Activated CD8-positive, alpha-beta T cell treated with anti-CD3 and anti-CD28 coated beads, Interleukin-2, amount 10 ng/mL, durations not matched to agents 7 days and 5 days (primary cell): ENCODE results near the gene SCAF1. TPM values are rescaled to one million over a fixed set of nuclear protein-coding genes. Genes with fewer than 3 reads are reported as not detected.

Experiments used
- ATAC-seq: fragments of 150-1000 bp; cut with Tn5 transposase; one replicate; pipeline ENCODE4 v1.10.0; 2021; ENCODE audit warnings: moderate library complexity
- CTCF ChIA-PET: fragments of 350-600 bp; sonication (Branson Sonifier 250); formaldehyde crosslinking; loops from one replicate; lab custom pipeline; 2021; ENCODE audit warnings: antibody characterized with exemption; lab: Charles Lee
- POLR2A ChIA-PET: fragments of 350-600 bp; sonication (Branson Sonifier 250); formaldehyde crosslinking; loops from one replicate; lab custom pipeline; 2021; ENCODE audit warnings: antibody characterized with exemption; lab: Charles Lee
- DNase-seq: peaks from one replicate; pipeline ENCODE4 v3.0.0-alpha.2; 2020
- H3K27ac Mint-ChIP-seq: one replicate; pipeline ENCODE4 v1.8.0; 2021; ENCODE audit warnings: mild to moderate bottlenecking, mixed read lengths
- H3K27me3 Mint-ChIP-seq: one replicate; pipeline ENCODE4 v1.8.0; 2021; ENCODE audit warnings: low read depth, mixed read lengths
- H3K36me3 Mint-ChIP-seq: one replicate; pipeline ENCODE4 v1.8.0; 2021; ENCODE audit warnings: low read depth, mixed read lengths
- H3K4me1 Mint-ChIP-seq: one replicate; pipeline ENCODE4 v1.8.0; 2021; ENCODE audit warnings: low read depth, mixed read lengths
- H3K4me3 Mint-ChIP-seq: one replicate; pipeline ENCODE4 v1.8.0; 2021; ENCODE audit warnings: mild to moderate bottlenecking, mixed read lengths
- H3K9me3 Mint-ChIP-seq: one replicate; pipeline ENCODE4 v1.8.0; 2022; ENCODE audit warnings: mixed read lengths; ENCODE audit not compliant: insufficient read depth
- total RNA-seq, 2 experiments: library from RNA; stranded (reverse); gene quantifications; one replicate each; pipeline ENCODE4 v1.2.3, GENCODE V29; 2021

Gene SCAF1
- total RNA-seq, 2 experiments from 2014 or later = 61.0 to 64.1 TPM

GRCh38 chr19:49676784-49677230, 34.8 kb downstream of the SCAF1 start:
- Mint-ChIP-seq H3K4me1 (peaks cover 39% of the 10 kb centered on the region), H3K27ac (peak overlapping the region; percentile 100), H3K27me3 (no peaks in the 10 kb centered on the region), H3K36me3 (peaks cover 17% of the 10 kb centered on the region), H3K4me3 (peak overlapping the region; percentile 97), H3K9me3 (no peaks in the 10 kb centered on the region)
- CTCF ChIA-PET = interaction anchor here (0.5 to 4.9 kb wide), 19 partner anchors 9 to 240 kb away, joined by 3 to 45 read pairs (median 5); partner anchors contain the start of genes BCL2L12, IRF3, NOSIP and PRR12
- ATAC-seq (peak; percentile 79), DNase-seq (peak; percentile 99)
- POLR2A ChIA-PET = interaction anchor here (0.7 to 4.4 kb wide), 8 partner anchors 12 to 343 kb away, joined by 3 to 24 read pairs (median 8); partner anchors contain the start of genes BCL2L12, IRF3, NOSIP and PRR12

- CTCF ChIA-PET = interaction anchor here (0.5 to 4.9 kb wide), 18 partner anchors 12 to 239 kb away, joined by 3 to 45 read pairs (median 4); partner anchors contain the start of genes BCL2L12, IRF3, NOSIP and PIH1D1
- Mint-ChIP-seq H3K9me3 (no peaks in the 10 kb centered on the region), H3K36me3 (peaks cover 20% of the 10 kb centered on the region), H3K27ac (peak within 1 kb of the TSS; percentile 100), H3K4me1 (peaks cover 37% of the 10 kb centered on the region), H3K4me3 (peak within 1 kb of the TSS; percentile 97), H3K27me3 (no peaks in the 10 kb centered on the region)
- peak; percentile 8 for ATAC-seq
- DNase-seq = no peak
- POLR2A ChIA-PET = interaction anchor here (0.6 to 4.4 kb wide), 8 partner anchors 13 to 200 kb away, joined by 3 to 24 read pairs (median 8); partner anchors contain the start of genes AKT1S1, BCL2L12, IRF3 and NOSIP
These were observed 35.4 kb downstream of the SCAF1 start, which contains the start of gene PRMT1 for GRCh38 chr19:49677231-49677900. Gene PRMT1, plus strand, starts transcription at chr19:49677271. Its CDS starts 10 bp downstream, at chr19:49677281.

- Mint-ChIP-seq H3K4me1 (peaks cover 38% of the 10 kb centered on the region), H3K27me3 (no peaks in the 10 kb centered on the region), H3K4me3 (peak overlapping the region; percentile 85), H3K27ac (peak overlapping the region; percentile 87), H3K36me3 (peaks cover 21% of the 10 kb centered on the region), H3K9me3 (no peaks in the 10 kb centered on the region)
- POLR2A ChIA-PET = interaction anchor here (0.6 to 4.4 kb wide), 7 partner anchors 14 to 199 kb away, joined by 3 to 24 read pairs (median 4); partner anchors contain the start of genes AKT1S1, BCL2L12, IRF3 and PRR12
- peak; percentile 14 for ATAC-seq
- CTCF ChIA-PET = interaction anchor here (0.7 to 4.9 kb wide), 24 partner anchors 10 to 227 kb away, joined by 3 to 45 read pairs (median 4); partner anchors contain the start of genes BCL2L12, IRF3, NOSIP and PIH1D1
- peak; percentile 87 for DNase-seq
These were observed 36.1 kb downstream of the SCAF1 start for GRCh38 chr19:49677901-49678674.

DNA sequence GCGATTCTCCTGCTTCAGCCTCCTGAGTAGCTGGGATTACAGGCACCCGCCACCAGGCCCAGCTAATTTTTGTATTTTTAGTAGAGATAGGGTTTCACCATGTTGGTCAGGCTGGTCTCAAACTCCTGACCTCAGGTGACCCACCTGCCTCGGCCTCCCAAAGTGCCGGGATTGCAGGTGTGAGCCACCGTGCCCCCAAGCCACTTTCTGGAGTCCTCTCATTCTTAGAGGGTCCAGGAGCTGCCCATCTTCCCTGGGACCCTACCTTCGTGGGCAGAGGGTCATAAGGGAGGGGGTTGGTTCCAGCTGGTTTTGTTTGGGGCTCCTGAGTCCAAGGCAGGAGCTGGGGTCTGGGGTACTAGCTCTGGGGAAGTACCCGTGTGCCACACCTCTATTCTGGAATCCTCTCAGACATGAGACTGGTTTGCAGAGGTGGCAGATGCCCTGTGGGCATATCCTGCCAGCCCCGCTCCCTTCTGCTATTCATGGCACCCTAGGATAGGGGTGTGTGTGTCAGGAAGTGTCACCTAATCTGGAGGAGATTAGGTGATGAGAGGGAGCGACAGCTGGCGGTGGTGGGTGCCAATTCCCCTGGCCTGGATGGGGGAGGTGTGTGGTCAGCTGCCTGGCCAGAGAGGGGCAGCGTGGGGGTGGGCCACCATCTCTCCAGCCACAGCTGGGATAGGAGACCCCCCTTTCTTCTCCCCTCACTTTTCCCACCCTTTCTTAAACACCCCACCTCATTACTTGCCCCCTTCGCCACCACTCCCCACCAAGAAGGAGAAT, 37.2 kb downstream of the SCAF1 start:
- Mint-ChIP-seq H3K4me3 (peak overlapping the region; percentile 85), H3K9me3 (no peaks in the 10 kb centered on the region), H3K27ac (no peak overlapping the region), H3K27me3 (no peaks in the 10 kb centered on the region), H3K4me1 (peaks cover 38% of the 10 kb centered on the region), H3K36me3 (peaks cover 25% of the 10 kb centered on the region)
- ChIA-PET CTCF (interaction anchor here (0.7 to 4.9 kb wide), 19 partner anchors 9 to 228 kb away, joined by 3 to 45 read pairs (median 4); partner anchors contain the start of genes BCL2L12, IRF3, NOSIP and PIH1D1), POLR2A (interaction anchor here (0.8 to 4.4 kb wide), 4 partner anchors 15 to 98 kb away, joined by 3 to 24 read pairs (median 3); partner anchors contain the start of genes BCL2L12, IRF3 and NOSIP)
- ATAC-seq (no peak), DNase-seq (no peak)

GRCh38 chr19:49679771-49680413, 37.9 kb downstream of the SCAF1 start:
- ChIA-PET POLR2A (interaction anchor here (0.6 to 1.1 kb wide), 2 partner anchors 13 to 99 kb away, joined by 3 read pairs; partner anchors contain the start of gene NOSIP), CTCF (interaction anchor here (0.6 to 4.9 kb wide), 10 partner anchors 8 to 204 kb away, joined by 3 to 45 read pairs (median 6); partner anchors contain the start of genes BCL2L12, IRF3, NOSIP and PRRG2)
- H3K27me3 Mint-ChIP-seq = no peaks in the 10 kb centered on the region
- H3K27ac Mint-ChIP-seq = peak overlapping the region; percentile 34
- no peaks in the 10 kb centered on the region for H3K9me3 Mint-ChIP-seq
- ATAC-seq = no peak
- H3K4me1 Mint-ChIP-seq = peaks cover 38% of the 10 kb centered on the region
- H3K4me3 Mint-ChIP-seq = no peak overlapping the region
- DNase-seq = no peak
- H3K36me3 Mint-ChIP-seq = peaks cover 29% of the 10 kb centered on the region

DNA sequence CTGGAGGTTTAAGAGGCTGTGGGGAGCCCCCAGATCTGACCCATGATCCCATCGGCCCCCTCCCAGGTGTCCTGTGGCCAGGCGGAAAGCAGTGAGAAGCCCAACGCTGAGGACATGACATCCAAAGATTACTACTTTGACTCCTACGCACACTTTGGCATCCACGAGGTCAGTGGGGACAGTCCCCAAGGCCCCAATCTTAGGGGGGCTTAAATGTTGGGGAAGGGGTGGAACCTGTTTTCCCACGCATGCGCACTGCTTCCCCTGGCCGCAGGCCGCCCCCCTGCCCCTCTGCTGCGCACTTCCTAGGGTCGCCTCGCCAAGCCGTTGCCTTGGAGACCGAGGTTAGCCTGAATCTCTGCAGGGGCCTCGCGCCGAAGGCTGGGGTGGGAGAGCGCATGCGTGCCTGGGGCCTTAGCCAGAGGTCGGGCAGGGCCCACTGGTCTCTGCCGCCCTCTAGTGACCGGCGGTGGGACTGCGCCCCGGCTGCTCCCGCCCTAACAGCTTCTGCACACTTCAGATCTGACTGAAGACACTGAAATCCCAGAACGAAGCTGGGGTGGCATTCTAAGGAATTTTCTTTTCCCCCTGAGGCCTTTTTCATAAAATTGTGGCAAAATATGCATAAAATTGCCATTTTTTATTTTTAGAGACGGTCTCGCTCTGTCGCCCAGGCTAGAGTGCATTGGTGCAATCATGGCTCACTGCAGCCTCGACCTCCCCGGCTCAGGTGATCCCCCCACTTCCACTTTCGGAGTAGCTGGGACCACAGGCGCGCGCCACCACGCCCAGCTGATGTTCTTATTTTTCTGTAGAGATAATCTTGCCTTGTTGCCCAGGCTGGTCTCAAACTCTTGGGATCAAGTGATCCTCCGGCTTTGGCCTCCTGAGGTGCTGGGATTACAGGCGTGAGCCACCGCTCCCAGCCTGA, 38.7 kb downstream of the SCAF1 start:
- peak overlapping the region; percentile 34 for H3K27ac Mint-ChIP-seq
- no peaks in the 10 kb centered on the region for H3K9me3 Mint-ChIP-seq
- H3K4me1 Mint-ChIP-seq = peaks cover 38% of the 10 kb centered on the region
- no peak overlapping the region for H3K4me3 Mint-ChIP-seq
- ChIA-PET POLR2A (interaction anchor here (0.6 kb wide), 1 partner anchor 14 kb away, joined by 3 read pairs; no protein-coding TSS in a partner anchor), CTCF (interaction anchor here (0.6 to 1.5 kb wide), 28 partner anchors 8 to 207 kb away, joined by 3 to 7 read pairs (median 4); partner anchors contain the start of genes AP2A1, BCL2L12, CPT1C and IRF3)
- H3K36me3 Mint-ChIP-seq = peaks cover 33% of the 10 kb centered on the region
- ATAC-seq = peak; percentile 8
- no peaks in the 10 kb centered on the region for H3K27me3 Mint-ChIP-seq
- peak; percentile 95 for DNase-seq

- CTCF ChIA-PET = interaction anchor here (1.1 to 1.3 kb wide), 3 partner anchors 9 to 110 kb away, joined by 3 to 7 read pairs (median 3); partner anchors contain the start of gene CPT1C
- DNase-seq = no peak
- Mint-ChIP-seq H3K4me3 (no peak overlapping the region), H3K36me3 (peaks cover 34% of the 10 kb centered on the region), H3K4me1 (peaks cover 33% of the 10 kb centered on the region), H3K9me3 (no peaks in the 10 kb centered on the region), H3K27me3 (no peaks in the 10 kb centered on the region), H3K27ac (no peak overlapping the region)
- ATAC-seq = no peak
- POLR2A ChIA-PET = no interaction called here
These were observed 39.8 kb downstream of the SCAF1 start for GRCh38 chr19:49681830-49682229.

DNA sequence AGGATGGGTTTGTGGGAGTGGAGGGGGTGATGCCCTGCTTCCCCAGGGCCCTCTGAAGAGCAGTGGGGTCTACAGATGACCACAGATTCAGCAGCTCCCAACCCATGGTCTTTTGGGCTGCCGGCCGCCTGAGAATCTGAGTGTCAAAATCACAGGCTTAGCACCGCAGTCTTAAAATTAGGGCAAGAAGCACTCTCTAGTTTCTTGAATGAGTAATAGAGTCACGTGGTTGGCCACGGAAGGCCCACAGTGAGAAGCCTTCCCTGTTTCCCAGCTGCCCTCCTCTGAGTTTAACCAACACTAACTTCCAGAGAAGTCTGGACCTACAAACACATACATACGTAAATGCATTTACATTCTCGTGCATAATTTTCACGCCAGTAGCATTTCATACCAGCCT, 40.3 kb downstream of the SCAF1 start:
- H3K27me3 Mint-ChIP-seq = no peaks in the 10 kb centered on the region
- DNase-seq (no peak), ATAC-seq (no peak)
- no peak overlapping the region for H3K27ac Mint-ChIP-seq
- H3K4me1 Mint-ChIP-seq = peaks cover 37% of the 10 kb centered on the region
- CTCF ChIA-PET = no interaction called here
- POLR2A ChIA-PET = no interaction called here
- peaks cover 35% of the 10 kb centered on the region for H3K36me3 Mint-ChIP-seq
- no peak overlapping the region for H3K4me3 Mint-ChIP-seq
- no peaks in the 10 kb centered on the region for H3K9me3 Mint-ChIP-seq

GRCh38 chr19:49683814-49684250, 41.8 kb downstream of the SCAF1 start:
- Mint-ChIP-seq H3K27ac (no peak overlapping the region), H3K27me3 (no peaks in the 10 kb centered on the region), H3K9me3 (no peaks in the 10 kb centered on the region), H3K4me1 (peaks cover 39% of the 10 kb centered on the region), H3K4me3 (no peak overlapping the region), H3K36me3 (peaks cover 42% of the 10 kb centered on the region)
- CTCF ChIA-PET = no interaction called here
- ATAC-seq (no peak), DNase-seq (no peak)
- POLR2A ChIA-PET = no interaction called here
